ENCODE results near the gene PRKX.
"Not testable (repeated sequence)": the region's sequence is repeated elsewhere in the genome, so short reads cannot be mapped to it uniquely, and the experiment has no call there.

The PRKX gene

DNA sequence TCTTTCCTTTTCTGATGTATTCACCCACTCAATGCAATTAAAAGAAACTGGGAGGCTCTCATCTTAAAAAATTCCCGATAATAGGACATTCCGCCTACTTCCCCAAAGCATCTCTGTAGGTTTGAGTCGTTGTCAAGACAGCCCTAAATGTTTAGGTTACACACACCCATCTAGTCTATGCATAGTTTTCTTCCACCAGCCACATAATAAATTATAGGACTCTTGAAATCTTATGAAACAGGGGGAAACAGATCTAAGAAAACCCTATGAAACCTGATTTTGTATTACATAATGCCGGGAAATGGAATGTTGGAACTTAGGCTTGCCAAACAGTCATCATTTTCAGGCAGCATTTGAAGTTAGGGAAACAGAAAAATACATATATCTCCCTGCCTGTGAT lies 150.0 kb downstream of the PRKX start:
- DNase-seq: no peak

DNA sequence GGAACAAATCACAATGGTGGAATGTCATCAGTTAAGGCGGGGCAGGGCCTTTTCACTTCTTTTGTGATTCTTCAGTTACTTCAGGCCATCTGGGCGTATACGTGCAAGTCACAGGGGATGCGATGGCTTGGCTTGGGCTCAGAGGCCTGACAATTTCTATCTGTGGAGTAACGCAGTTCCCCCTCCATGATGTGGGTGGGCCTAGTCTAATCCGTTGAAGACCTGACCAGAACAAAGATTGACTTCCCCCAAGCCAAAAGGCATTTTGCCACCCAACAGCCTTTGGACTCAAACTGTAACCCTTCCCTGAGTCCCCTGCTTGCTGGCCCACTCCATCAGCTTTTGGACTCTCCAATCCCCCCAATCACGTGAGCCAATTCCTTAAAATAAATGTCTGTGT lies 153.4 kb downstream of the PRKX start:
- not testable (repeated sequence) for DNase-seq
